ENCODE results near the gene HABP4. TPM values are rescaled to one million over a fixed set of nuclear protein-coding genes. Genes with fewer than 3 reads are reported as not detected.

HABP4 gene
- total RNA-seq, 2 experiments from 2014 or later, result 17.4 to 19.0 TPM

DNA sequence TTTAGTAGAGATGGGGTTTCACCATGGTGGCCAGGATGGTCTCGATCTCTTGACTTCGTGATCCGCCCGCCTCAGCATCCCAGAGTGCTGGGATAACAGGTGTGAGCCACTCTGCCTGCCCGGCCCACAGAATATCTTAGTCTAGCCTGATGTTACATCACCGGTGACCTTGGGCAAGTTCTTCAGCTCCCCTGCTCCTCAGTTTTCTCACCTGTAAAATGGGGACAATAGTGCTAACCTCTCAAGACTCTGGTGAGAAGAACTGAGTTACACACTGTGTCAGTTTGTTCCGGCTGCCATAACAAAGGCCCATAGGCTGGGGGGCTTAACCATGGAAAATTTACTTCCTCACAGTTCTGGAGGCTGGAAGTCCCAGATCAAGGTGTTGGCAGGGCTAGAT, 12.5 kb upstream of the HABP4 start:
- no peak for DNase-seq
- intact Hi-C loops (cut with micrococcal nuclease), result no loop called here
- Mint-ChIP-seq H3K36me3 (no peaks in the 10 kb centered on the region), H3K27ac (no peak overlapping the region), H3K9me3 (peaks cover 2% of the 10 kb centered on the region), H3K4me1 (ENCODE audit: low read depth) (no peaks in the 10 kb centered on the region), H3K27me3 (peaks cover 3% of the 10 kb centered on the region), H3K4me3 (no peak overlapping the region)
- ChIA-PET CTCF (no interaction called here), POLR2A (no interaction called here)

DNA sequence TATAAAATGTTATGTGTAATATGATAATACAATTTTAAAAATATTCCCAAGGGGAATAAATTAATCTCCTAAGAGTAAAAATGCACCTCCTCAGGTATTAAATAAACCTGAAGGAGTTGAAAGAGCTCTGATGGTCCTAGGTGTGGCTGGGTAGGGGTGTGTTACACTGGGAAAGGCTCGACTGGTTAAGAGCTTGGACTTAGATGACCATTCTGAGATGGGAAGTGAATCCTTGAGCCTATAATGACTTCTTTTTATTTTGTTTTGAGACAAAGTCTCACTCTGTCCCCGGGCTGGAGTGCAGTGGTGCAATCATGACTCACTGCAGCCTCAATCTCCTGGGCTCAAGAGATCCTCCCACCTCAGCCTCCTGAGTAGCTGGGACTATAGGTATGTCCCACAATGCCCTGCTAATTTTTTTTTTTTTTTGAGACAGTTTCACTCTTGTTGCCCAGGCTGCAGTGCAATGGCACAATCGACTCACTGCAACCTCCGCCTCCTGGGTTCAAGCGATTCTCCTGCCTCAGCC, 9.2 kb upstream of the HABP4 start:
- H3K27me3 Mint-ChIP-seq, result no peaks in the 10 kb centered on the region
- intact Hi-C loops (cut with micrococcal nuclease), result no loop called here
- H3K9me3 Mint-ChIP-seq, result peaks cover 2% of the 10 kb centered on the region
- ChIA-PET POLR2A (interaction anchor here (1.5 kb wide), 1 partner anchor 126 kb away, joined by 3 read pairs; no protein-coding TSS in a partner anchor), CTCF (interaction anchor here (0.9 to 5.7 kb wide), 6 partner anchors 12 to 246 kb away, joined by 3 to 48 read pairs (median 14); partner anchors contain the start of gene HABP4)
- H3K4me3 Mint-ChIP-seq, result no peak overlapping the region
- H3K4me1 Mint-ChIP-seq (ENCODE audit: low read depth), result no peaks in the 10 kb centered on the region
- no peak for DNase-seq
- no peak overlapping the region for H3K27ac Mint-ChIP-seq
- H3K36me3 Mint-ChIP-seq, result no peaks in the 10 kb centered on the region

DNA sequence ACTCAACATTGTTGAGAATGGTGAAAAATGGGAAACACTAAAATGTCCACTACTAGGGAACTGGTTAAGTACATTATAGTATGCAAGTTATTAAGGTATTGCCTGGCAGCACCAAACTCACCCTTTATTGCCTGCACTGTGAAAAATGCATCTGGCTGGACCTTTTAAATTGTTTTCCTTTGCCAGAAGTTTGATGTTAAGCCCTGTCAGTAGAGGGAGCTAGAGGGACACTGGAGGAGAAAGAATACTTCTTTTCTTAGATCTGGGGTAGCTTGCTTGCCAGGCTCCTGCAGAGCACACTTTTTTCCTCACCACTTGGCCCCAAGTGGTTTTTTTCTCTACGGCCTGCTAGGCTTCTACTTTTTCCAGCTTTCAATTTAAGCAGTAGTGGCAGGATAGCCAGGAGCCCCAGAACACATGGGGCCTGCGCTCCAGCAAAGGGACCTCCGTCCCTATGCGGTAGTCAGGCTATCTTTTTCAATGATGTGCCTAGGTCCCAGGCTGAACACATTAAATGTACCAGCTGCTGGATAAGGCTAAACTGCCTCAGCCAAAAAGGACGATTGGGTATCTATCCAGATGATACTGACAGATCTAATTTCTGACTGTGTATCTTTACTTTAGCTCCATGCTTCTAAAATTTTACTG, 8.0 kb upstream of the HABP4 start:
- H3K27me3 Mint-ChIP-seq, result no peaks in the 10 kb centered on the region
- CTCF ChIA-PET, result interaction anchor here (0.6 to 5.7 kb wide), 31 partner anchors 8 to 415 kb away, joined by 3 to 48 read pairs (median 4); partner anchors contain the start of genes CDC14B, HABP4, PRXL2C and ZNF510
- peaks cover 2% of the 10 kb centered on the region for H3K9me3 Mint-ChIP-seq
- no peak overlapping the region for H3K27ac Mint-ChIP-seq
- POLR2A ChIA-PET, result interaction anchor here (0.6 to 1.5 kb wide), 3 partner anchors 125 to 214 kb away, joined by 3 read pairs; partner anchors contain the start of gene PRXL2C
- H3K4me1 Mint-ChIP-seq (ENCODE audit: low read depth), result no peaks in the 10 kb centered on the region
- DNase-seq, result no peak
- intact Hi-C loops (cut with micrococcal nuclease), result loop anchor here (1.0 kb wide), 2 partner anchors 209 to 224 kb away; no protein-coding TSS in a partner anchor
- no peak overlapping the region for H3K4me3 Mint-ChIP-seq
- H3K36me3 Mint-ChIP-seq, result no peaks in the 10 kb centered on the region

DNA sequence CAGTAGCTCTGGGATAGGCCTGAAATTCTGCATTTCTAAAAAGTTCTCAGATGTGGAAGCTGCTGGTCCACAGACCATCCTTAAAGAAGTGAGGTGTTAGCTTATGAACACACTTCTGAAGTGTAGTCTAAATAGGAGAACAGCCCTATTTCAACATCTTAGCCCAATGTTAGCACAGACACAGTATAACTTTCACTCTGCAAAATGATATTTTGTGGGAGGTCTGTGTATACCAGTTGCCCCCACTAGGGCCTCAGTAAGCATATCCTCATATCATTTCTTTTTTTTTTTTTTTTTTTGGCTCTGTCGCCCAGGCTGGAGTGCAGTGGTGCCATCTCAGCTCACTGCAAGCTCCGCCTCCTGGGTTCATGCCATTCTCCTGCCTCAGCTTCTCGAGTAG, 7.5 kb upstream of the HABP4 start:
- H3K27ac Mint-ChIP-seq, result no peak overlapping the region
- POLR2A ChIA-PET, result interaction anchor here (0.6 to 1.5 kb wide), 3 partner anchors 124 to 213 kb away, joined by 3 read pairs; partner anchors contain the start of gene PRXL2C
- no peaks in the 10 kb centered on the region for H3K36me3 Mint-ChIP-seq
- intact Hi-C loops (cut with micrococcal nuclease), result loop anchor here (1.0 kb wide), 2 partner anchors 209 to 224 kb away; no protein-coding TSS in a partner anchor
- no peak for DNase-seq
- H3K4me1 Mint-ChIP-seq (ENCODE audit: low read depth), result peaks cover 3% of the 10 kb centered on the region
- no peaks in the 10 kb centered on the region for H3K27me3 Mint-ChIP-seq
- no peak overlapping the region for H3K4me3 Mint-ChIP-seq
- H3K9me3 Mint-ChIP-seq, result peaks cover 2% of the 10 kb centered on the region
- CTCF ChIA-PET, result interaction anchor here (0.7 to 5.7 kb wide), 29 partner anchors 9 to 414 kb away, joined by 3 to 48 read pairs (median 4); partner anchors contain the start of genes CDC14B, HABP4, PRXL2C and ZNF510

DNA sequence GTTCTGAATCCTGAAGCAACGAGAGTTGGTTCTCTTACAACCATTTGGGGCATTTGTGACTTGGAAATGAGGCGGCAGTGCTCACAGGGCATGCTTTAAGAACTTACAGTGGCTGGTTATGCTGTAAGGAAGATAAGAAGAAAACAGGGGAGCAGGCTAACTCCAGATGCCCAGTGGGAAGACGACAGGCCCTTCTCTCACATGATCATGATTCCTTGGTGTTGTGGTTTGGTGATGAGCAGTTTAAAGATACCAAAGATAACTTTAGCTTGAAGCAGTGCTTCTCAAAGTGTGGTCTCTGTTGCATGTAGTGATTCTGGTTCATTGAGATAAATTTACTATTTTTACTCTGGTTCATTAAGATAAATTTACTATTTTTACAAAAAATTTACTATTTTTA, 2.6 kb upstream of the HABP4 start:
- Mint-ChIP-seq H3K9me3 (no peaks in the 10 kb centered on the region), H3K36me3 (peaks cover 2% of the 10 kb centered on the region), H3K4me1 (ENCODE audit: low read depth) (peaks cover 23% of the 10 kb centered on the region), H3K4me3 (no peak overlapping the region), H3K27ac (peak overlapping the region; percentile 26), H3K27me3 (peaks cover 8% of the 10 kb centered on the region)
- DNase-seq, result no peak
- POLR2A ChIA-PET, result no interaction called here
- intact Hi-C loops (cut with micrococcal nuclease), result no loop called here
- CTCF ChIA-PET, result no interaction called here

DNA sequence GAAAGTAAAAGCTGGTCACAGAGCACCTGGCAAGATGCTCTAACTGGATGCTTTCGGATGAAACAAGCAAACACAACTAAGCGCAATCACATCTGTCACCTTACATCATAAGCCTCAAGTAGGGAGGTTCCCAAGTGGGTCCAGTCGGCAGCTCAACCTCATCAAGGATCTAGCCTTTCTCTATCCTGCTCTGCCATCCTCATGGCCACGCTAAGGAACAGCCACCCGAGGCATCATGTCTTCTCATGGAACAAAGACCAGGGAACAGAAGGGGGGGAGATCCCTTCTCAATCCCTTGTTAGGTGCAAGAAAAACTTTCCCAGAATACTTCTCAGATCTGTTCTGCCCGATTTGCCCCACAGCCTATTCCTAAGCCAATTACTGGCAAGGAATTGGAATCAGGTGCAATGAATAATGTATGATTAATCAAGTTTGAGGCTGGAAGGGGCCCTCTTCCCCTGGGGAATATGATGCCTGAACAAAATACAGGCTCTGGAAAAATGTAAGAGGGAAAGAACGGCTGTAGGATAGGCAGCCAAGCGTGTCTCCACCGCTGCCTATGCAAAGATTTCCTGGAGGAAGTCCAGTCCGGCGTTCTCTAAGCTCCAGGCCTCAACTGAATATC, 1.3 kb upstream of the HABP4 start:
- intact Hi-C loops (cut with micrococcal nuclease), result no loop called here
- no peaks in the 10 kb centered on the region for H3K9me3 Mint-ChIP-seq
- no peak overlapping the region for H3K4me3 Mint-ChIP-seq
- H3K27ac Mint-ChIP-seq, result no peak overlapping the region
- CTCF ChIA-PET, result interaction anchor here (3.2 kb wide), 1 partner anchor 118 kb away, joined by 19 read pairs; no protein-coding TSS in a partner anchor
- peaks cover 29% of the 10 kb centered on the region for H3K4me1 Mint-ChIP-seq (ENCODE audit: low read depth)
- POLR2A ChIA-PET, result interaction anchor here (1.5 to 1.9 kb wide), 2 partner anchors 30 to 206 kb away, joined by 11 read pairs; partner anchors contain the start of gene PRXL2C
- peaks cover 3% of the 10 kb centered on the region for H3K36me3 Mint-ChIP-seq
- no peak for DNase-seq
- H3K27me3 Mint-ChIP-seq, result peaks cover 8% of the 10 kb centered on the region

DNA sequence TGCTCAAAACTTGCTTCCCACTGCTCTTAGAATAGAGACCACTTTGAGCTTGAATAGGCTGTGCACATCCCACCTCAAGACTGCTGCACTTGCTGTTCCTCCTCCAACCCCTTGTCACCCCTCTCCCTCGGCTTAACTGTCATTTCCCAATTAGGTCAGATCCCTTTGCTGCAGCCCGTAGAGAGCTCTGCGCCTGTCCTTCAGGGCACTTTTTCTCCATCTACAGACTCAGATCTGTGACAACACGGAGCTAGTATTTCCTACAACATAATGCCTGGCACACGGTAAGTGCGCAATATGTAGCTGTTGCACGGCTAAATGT, 485 bp upstream of the HABP4 start:
- Mint-ChIP-seq H3K36me3 (peaks cover 4% of the 10 kb centered on the region), H3K4me1 (ENCODE audit: low read depth) (peaks cover 33% of the 10 kb centered on the region), H3K27me3 (peaks cover 8% of the 10 kb centered on the region), H3K9me3 (no peaks in the 10 kb centered on the region), H3K4me3 (peak overlapping the region; percentile 75), H3K27ac (no peak overlapping the region)
- ChIA-PET CTCF (interaction anchor here (0.8 to 7.5 kb wide), 9 partner anchors 8 to 407 kb away, joined by 3 to 30 read pairs (median 3); no protein-coding TSS in a partner anchor), POLR2A (interaction anchor here (1.1 to 2.4 kb wide), 5 partner anchors 14 to 205 kb away, joined by 3 to 11 read pairs (median 9); partner anchors contain the start of gene PRXL2C)
- DNase-seq, result no peak
- intact Hi-C loops (cut with micrococcal nuclease), result no loop called here

DNA sequence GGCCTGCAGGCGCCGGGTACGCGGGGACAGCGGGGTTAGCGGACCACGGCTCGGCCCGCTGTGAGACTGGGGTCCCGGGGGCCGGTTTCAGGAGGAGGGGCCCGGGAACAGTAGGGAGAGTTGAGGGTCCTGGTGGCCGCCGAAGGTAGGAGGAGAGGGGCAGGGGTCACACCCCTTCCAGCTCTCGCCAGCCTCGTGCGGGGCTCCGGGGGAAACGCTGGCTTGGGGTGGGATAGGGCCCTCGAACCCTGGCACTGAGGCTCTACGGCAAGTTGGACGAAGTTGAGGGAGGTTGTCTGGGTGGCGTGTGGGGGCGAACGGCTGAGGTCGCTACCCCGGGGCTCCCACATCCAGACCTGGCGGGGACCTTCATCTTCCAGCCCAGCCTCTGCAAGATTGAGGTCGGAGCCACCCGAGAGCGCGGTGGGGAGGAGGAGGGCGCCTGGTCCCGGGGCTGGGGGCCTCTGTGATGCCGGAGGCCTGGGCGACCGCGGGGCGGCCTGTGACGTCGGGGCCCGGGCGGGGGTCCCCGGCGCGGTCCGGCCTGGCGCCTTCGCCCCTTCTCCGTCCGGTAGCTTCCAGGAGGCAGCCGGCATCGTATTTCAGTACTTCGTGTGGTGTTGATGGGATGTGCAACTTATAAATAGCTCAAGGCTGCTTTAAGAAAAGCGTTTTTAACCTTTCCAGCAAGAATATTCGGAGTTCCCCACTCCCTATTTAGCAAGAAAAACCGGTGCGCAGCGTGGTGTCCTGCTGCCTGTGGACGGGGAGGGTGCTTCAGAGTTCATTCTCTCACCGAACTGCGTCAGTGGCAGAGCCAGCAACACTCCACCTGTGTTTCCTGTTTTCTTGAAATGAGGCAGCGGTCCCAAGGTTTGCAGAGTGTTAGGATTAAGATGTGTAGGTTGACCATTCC, 902 bp downstream of the HABP4 start:
- ChIA-PET CTCF (interaction anchor here (0.7 to 7.5 kb wide), 6 partner anchors 9 to 216 kb away, joined by 3 to 30 read pairs (median 4); no protein-coding TSS in a partner anchor), POLR2A (interaction anchor here (1.1 to 2.4 kb wide), 3 partner anchors 11 to 116 kb away, joined by 5 to 11 read pairs (median 9); no protein-coding TSS in a partner anchor)
- Mint-ChIP-seq H3K4me3 (peak overlapping the region; percentile 89), H3K4me1 (ENCODE audit: low read depth) (peaks cover 33% of the 10 kb centered on the region), H3K9me3 (no peaks in the 10 kb centered on the region), H3K27me3 (peaks cover 8% of the 10 kb centered on the region), H3K36me3 (peaks cover 4% of the 10 kb centered on the region), H3K27ac (peak overlapping the region; percentile 75)
- DNase-seq, result peak; percentile 55
- intact Hi-C loops (cut with micrococcal nuclease), result loop anchor here (1.0 to 2.0 kb wide), 2 partner anchors 33 to 34 kb away; partner anchors contain the start of gene ZNF367

DNA sequence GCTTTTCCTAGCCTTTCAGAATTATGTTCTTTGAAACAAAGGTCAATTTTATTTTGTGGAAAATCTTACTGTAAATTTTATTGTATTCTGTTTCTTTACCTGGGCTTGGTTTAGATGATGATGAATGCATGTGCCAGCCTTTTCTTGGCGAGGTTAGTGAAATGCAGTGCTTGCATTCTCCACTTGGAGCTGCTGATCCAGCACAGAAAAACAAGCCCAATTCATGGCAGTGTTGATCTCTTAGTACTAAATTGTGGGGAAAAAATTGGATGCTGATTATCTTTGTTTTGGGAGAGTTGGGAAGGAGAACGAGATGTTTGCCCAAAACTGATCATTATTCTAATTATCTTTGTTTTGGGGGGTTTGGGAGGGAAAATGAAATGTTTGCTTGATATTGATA, 3.7 kb downstream of the HABP4 start:
- Mint-ChIP-seq H3K4me3 (no peak overlapping the region), H3K4me1 (ENCODE audit: low read depth) (peaks cover 26% of the 10 kb centered on the region), H3K27ac (no peak overlapping the region), H3K36me3 (peaks cover 7% of the 10 kb centered on the region), H3K9me3 (no peaks in the 10 kb centered on the region), H3K27me3 (peaks cover 5% of the 10 kb centered on the region)
- intact Hi-C loops (cut with micrococcal nuclease), result loop anchor here (1.0 kb wide), 1 partner anchor 112 kb away; no protein-coding TSS in a partner anchor
- DNase-seq, result peak; percentile 19
- POLR2A ChIA-PET, result no interaction called here
- CTCF ChIA-PET, result interaction anchor here (1.2 to 7.5 kb wide), 3 partner anchors 12 to 213 kb away, joined by 4 to 30 read pairs (median 10); no protein-coding TSS in a partner anchor

DNA sequence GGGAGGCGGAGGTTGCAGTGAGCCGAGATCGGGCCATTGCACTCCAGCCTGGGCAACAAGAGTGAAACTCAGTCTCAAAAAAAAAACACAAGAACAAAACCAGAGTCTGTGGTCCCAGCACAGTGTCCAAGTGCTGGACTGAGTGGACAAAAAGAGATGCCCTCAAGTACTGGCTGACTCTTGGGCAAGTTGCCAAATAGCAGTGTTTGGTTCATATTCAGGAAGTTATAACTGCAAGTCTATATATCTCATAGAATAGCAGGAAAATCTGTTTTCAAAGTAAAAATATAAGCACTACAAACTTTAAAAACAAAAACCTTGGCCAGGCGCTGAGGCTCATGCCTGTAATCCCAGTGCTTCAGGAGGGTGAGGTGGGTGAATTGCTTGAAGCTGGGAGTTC, 7.3 kb downstream of the HABP4 start:
- H3K36me3 Mint-ChIP-seq, result peaks cover 18% of the 10 kb centered on the region
- ChIA-PET POLR2A (no interaction called here), CTCF (no interaction called here)
- no peak overlapping the region for H3K27ac Mint-ChIP-seq
- no peaks in the 10 kb centered on the region for H3K9me3 Mint-ChIP-seq
- no peaks in the 10 kb centered on the region for H3K27me3 Mint-ChIP-seq
- no peak overlapping the region for H3K4me3 Mint-ChIP-seq
- H3K4me1 Mint-ChIP-seq (ENCODE audit: low read depth), result peaks cover 18% of the 10 kb centered on the region
- DNase-seq, result no peak
- intact Hi-C loops (cut with micrococcal nuclease), result no loop called here

DNA sequence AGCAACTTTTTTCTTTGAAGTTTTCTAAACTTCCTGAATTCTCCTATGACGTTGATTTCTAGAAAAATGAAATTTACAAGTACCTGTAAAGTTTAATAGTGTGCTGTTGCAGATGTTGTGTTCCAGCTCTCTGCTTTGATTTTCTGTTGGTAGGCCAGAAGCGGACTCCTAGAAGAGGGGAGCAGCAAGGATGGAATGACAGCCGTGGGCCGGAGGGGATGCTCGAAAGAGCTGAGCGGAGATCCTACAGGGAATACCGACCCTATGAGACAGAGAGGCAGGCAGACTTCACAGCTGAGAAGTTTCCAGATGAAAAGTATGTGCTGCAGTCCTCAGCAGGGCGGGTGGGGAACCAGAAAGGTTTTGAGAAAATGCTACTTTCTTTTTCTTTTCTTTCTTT, 8.3 kb downstream of the HABP4 start:
- POLR2A ChIA-PET, result no interaction called here
- intact Hi-C loops (cut with micrococcal nuclease), result no loop called here

More for the DNA sequence above, 8.3 kb downstream of the HABP4 start:
- Mint-ChIP-seq H3K9me3 (no peaks in the 10 kb centered on the region), H3K27ac (no peak overlapping the region), H3K4me3 (no peak overlapping the region), H3K27me3 (no peaks in the 10 kb centered on the region), H3K4me1 (ENCODE audit: low read depth) (peaks cover 14% of the 10 kb centered on the region), H3K36me3 (peaks cover 18% of the 10 kb centered on the region)
- CTCF ChIA-PET, result no interaction called here
- no peak for DNase-seq

Measured in activated CD4-positive, alpha-beta memory T cell treated with anti-CD3 and anti-CD28 coated beads for 36 hours (primary cell).